HUES6 (cell line): Measurements from ENCODE around the gene POP4.

Source experiments
- H3K27ac ChIP-seq: 2 replicates; pipeline ENCODE4 v1.7.0; 2013; ENCODE audit warnings: low read depth, mild to moderate bottlenecking, low read length, inconsistent platforms
- H3K27me3 ChIP-seq: 2 replicates; pipeline ENCODE4 v1.6.1; 2013; ENCODE audit warnings: low read length; ENCODE audit not compliant: control insufficient read depth, insufficient read depth
- H3K36me3 ChIP-seq: 2 replicates; pipeline ENCODE4 v1.6.1; 2013; ENCODE audit warnings: low read length; ENCODE audit not compliant: control insufficient read depth, insufficient read depth
- H3K4me1 ChIP-seq: 2 replicates; pipeline ENCODE4 v1.6.1; 2013; ENCODE audit warnings: low read length; ENCODE audit not compliant: control insufficient read depth, insufficient read depth
- H3K4me3 ChIP-seq: 2 replicates; pipeline ENCODE4 v1.5.1; 2013; ENCODE audit warnings: low read depth, low read length
- H3K9ac ChIP-seq: one replicate; pipeline ENCODE4 v1.6.1; 2013; ENCODE audit warnings: mild to moderate bottlenecking, low read length
- H3K9me3 ChIP-seq: 2 replicates; pipeline ENCODE4 v1.6.1; 2013; ENCODE audit warnings: low read depth, low read length; ENCODE audit not compliant: control insufficient read depth, insufficient read depth

POP4 gene

DNA sequence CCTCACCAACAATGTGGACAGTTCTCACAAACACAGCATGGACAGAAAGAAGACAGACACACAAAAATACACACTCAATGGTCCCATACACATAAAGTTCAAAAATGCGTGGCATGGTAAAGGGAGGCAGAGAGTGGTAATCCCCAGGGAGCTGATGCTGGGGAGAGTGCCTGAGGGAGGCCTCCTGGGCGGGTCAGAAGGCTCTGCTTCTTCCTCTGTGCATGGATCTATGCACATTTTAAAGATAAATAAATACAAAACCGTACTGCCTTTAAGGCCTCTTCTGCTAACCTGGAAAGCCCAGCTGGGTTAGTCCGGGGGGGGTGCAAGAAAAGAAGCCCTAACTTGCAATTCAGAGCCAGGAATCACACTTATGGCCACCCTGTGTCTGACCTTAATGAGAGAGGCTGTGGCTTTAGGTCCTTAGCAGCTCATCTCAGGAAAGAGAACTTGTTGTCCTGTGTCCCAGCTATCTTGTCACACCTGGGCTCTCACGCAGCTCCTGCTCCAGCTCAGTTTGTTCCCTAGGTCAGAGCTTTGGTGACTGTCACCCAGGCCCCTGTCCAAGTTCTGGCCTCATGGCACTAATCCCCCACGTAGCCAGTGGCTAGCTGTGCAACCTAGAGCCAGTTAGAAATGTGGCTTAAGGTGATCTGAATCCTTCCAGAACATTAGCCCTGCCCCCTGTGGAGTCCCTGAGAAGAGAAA is 28.5 kb downstream of the POP4 start:
- no peaks in the 10 kb centered on the region for H3K27me3 ChIP-seq
- H3K36me3 ChIP-seq, result no peaks in the 10 kb centered on the region
- no peak overlapping the region for H3K4me3 ChIP-seq
- H3K27ac ChIP-seq, result no peak overlapping the region
- no peaks in the 10 kb centered on the region for H3K4me1 ChIP-seq
- H3K9ac ChIP-seq, result no peak overlapping the region
- H3K9me3 ChIP-seq, result no peaks in the 10 kb centered on the region

DNA sequence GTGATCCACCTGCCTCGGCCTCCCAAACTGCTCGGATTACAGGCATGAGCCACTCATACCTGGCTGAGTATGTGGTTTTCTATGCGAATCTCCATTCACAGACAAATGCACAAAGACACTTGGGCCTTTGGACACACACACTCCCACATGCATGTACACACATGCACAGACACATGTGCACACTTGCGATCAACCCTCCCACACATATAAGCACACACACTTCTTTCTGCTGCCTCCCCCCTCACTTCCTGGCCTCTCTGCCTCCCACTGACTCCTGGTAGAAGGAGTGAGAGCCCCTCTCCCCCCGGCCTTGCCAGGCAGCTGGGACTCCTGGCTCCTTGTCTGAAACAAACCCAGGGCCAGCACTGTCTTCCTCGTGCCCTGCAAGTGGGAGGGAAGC is 29.9 kb downstream of the POP4 start:
- Histone ChIP-seq H3K4me3 (no peak overlapping the region), H3K9me3 (no peaks in the 10 kb centered on the region), H3K27me3 (no peaks in the 10 kb centered on the region), H3K9ac (no peak overlapping the region), H3K36me3 (no peaks in the 10 kb centered on the region), H3K27ac (no peak overlapping the region), H3K4me1 (no peaks in the 10 kb centered on the region)

GRCh38 chr19:29636553-29637360 is 30.7 kb downstream of the POP4 start:
- Histone ChIP-seq H3K36me3 (no peaks in the 10 kb centered on the region), H3K4me3 (no peak overlapping the region), H3K9me3 (no peaks in the 10 kb centered on the region), H3K4me1 (no peaks in the 10 kb centered on the region), H3K27me3 (no peaks in the 10 kb centered on the region), H3K9ac (no peak overlapping the region), H3K27ac (no peak overlapping the region)

GRCh38 chr19:29639086-29639485 is 33.0 kb downstream of the POP4 start:
- Histone ChIP-seq H3K27ac (no peak overlapping the region), H3K36me3 (no peaks in the 10 kb centered on the region), H3K4me1 (no peaks in the 10 kb centered on the region), H3K27me3 (no peaks in the 10 kb centered on the region), H3K4me3 (no peak overlapping the region), H3K9me3 (no peaks in the 10 kb centered on the region), H3K9ac (no peak overlapping the region)

GRCh38 chr19:29640231-29640630 is 34.1 kb downstream of the POP4 start:
- H3K27me3 ChIP-seq, result no peaks in the 10 kb centered on the region
- peaks cover 2% of the 10 kb centered on the region for H3K4me1 ChIP-seq
- no peaks in the 10 kb centered on the region for H3K36me3 ChIP-seq

GRCh38 chr19:29641597-29641996 is 35.5 kb downstream of the POP4 start:
- Histone ChIP-seq H3K9ac (no peak overlapping the region), H3K27ac (no peak overlapping the region), H3K27me3 (no peaks in the 10 kb centered on the region)

More at GRCh38 chr19:29640231-29640630, 34.1 kb downstream of the POP4 start:
- Histone ChIP-seq H3K9me3 (no peaks in the 10 kb centered on the region), H3K9ac (no peak overlapping the region), H3K27ac (no peak overlapping the region), H3K4me3 (no peak overlapping the region)

GRCh38 chr19:29643361-29643935 is 37.4 kb downstream of the POP4 start:
- H3K9ac ChIP-seq, result no peak overlapping the region
- H3K27me3 ChIP-seq, result no peaks in the 10 kb centered on the region
- H3K9me3 ChIP-seq, result no peaks in the 10 kb centered on the region
- peaks cover 13% of the 10 kb centered on the region for H3K4me1 ChIP-seq
- H3K36me3 ChIP-seq, result no peaks in the 10 kb centered on the region
- no peak overlapping the region for H3K27ac ChIP-seq
- H3K4me3 ChIP-seq, result no peak overlapping the region

More at GRCh38 chr19:29641597-29641996, 35.5 kb downstream of the POP4 start:
- Histone ChIP-seq H3K4me3 (no peak overlapping the region), H3K36me3 (no peaks in the 10 kb centered on the region), H3K9me3 (no peaks in the 10 kb centered on the region), H3K4me1 (peaks cover 13% of the 10 kb centered on the region)

GRCh38 chr19:29644210-29644609 is 38.1 kb downstream of the POP4 start:
- H3K27me3 ChIP-seq, result no peaks in the 10 kb centered on the region
- H3K4me3 ChIP-seq, result no peak overlapping the region
- H3K9me3 ChIP-seq, result no peaks in the 10 kb centered on the region
- no peaks in the 10 kb centered on the region for H3K36me3 ChIP-seq
- no peak overlapping the region for H3K27ac ChIP-seq
- H3K4me1 ChIP-seq, result peaks cover 13% of the 10 kb centered on the region
- no peak overlapping the region for H3K9ac ChIP-seq

DNA sequence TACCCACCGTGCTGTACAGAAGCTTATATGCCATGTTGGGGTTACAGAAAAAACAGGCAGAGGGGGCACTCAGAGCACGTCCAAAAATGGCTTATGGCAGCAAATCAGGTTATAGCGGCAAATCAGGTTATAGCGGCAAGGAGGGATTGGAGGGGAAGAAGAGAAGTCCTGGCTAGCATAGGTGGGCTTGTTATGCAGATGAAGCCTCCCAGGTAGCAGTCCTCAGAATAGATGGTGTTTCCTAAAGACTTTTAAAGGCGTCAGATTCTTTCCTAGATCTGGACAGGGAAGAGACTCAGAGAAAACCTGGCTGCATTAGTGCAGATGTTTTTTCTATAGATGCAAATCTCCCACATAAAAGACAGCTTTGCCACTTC is 39.4 kb downstream of the POP4 start:
- no peak overlapping the region for H3K27ac ChIP-seq
- no peaks in the 10 kb centered on the region for H3K9me3 ChIP-seq
- H3K4me3 ChIP-seq, result no peak overlapping the region
- H3K36me3 ChIP-seq, result no peaks in the 10 kb centered on the region
- no peak overlapping the region for H3K9ac ChIP-seq
- no peaks in the 10 kb centered on the region for H3K27me3 ChIP-seq
- H3K4me1 ChIP-seq, result peaks cover 13% of the 10 kb centered on the region

GRCh38 chr19:29645911-29646310 is 39.8 kb downstream of the POP4 start:
- H3K4me3 ChIP-seq, result no peak overlapping the region

GRCh38 chr19:29650772-29651387 is 44.8 kb downstream of the POP4 start:
- Histone ChIP-seq H3K4me1 (peaks cover 5% of the 10 kb centered on the region), H3K27ac (no peak overlapping the region), H3K9ac (no peak overlapping the region), H3K27me3 (no peaks in the 10 kb centered on the region), H3K9me3 (0 out of 2 replicates have a peak, but pooled peaks cover 7% of the 10 kb centered on the region), H3K36me3 (no peaks in the 10 kb centered on the region), H3K4me3 (no peak overlapping the region)

More at GRCh38 chr19:29645911-29646310, 39.8 kb downstream of the POP4 start:
- H3K27me3 ChIP-seq, result no peaks in the 10 kb centered on the region
- no peak overlapping the region for H3K9ac ChIP-seq
- no peak overlapping the region for H3K27ac ChIP-seq
- H3K9me3 ChIP-seq, result no peaks in the 10 kb centered on the region
- peaks cover 13% of the 10 kb centered on the region for H3K4me1 ChIP-seq
- no peaks in the 10 kb centered on the region for H3K36me3 ChIP-seq
